Upper lobe of left lung (tissue), 6 donors: ENCODE results near the gene PPL. TPM values are rescaled to one million over a fixed set of nuclear protein-coding genes. Genes with fewer than 3 reads are reported as not detected.

Experiments
- ATAC-seq, 2 donors: fragments of 200-7000 bp; cut with Tn5 transposase; one replicate each; pipeline ENCODE4 v1.9.1; 2022; ENCODE audit warnings: mild to moderate bottlenecking in 2 of 2, moderate library complexity in 2 of 2; ENCODE audit not compliant: low FRiP score in 2 of 2
- DNase-seq, 2 donors: peaks; one replicate each; pipeline ENCODE4 v3.0.0-alpha.2; 2019 to 2020
- H3K27ac ChIP-seq, 4 donors: fragments of 200-600 bp; sonication (generic); one replicate each; pipeline ENCODE4 v1.5.1; 2016 to 2019
- H3K27me3 ChIP-seq, 4 donors: fragments of 200-600 bp; sonication (generic); one replicate each; pipeline ENCODE4 v1.5.1; 2017 to 2019
- H3K36me3 ChIP-seq, 4 donors: fragments of 200-600 bp; sonication (generic); one replicate each; pipeline ENCODE4 v1.5.1; 2016 to 2019
- H3K4me1 ChIP-seq, 4 donors: fragments of 200-600 bp; sonication (generic); one replicate each; pipeline ENCODE4 v1.5.1; 2018 to 2019
- H3K4me3 ChIP-seq, 4 donors: fragments of 200-600 bp; sonication (generic); one replicate each; pipeline ENCODE4 v1.5.1; 2017 to 2019; ENCODE audit warnings: mild to moderate bottlenecking in 2 of 4, moderate library complexity in 1 of 4
- H3K9me3 ChIP-seq, 4 donors: fragments of 200-600 bp; sonication (generic); one replicate each; pipeline ENCODE4 v1.5.1; 2018 to 2019
- EP300 ChIP-seq, 4 donors: sonication (generic); formaldehyde crosslinking; IDR thresholded peaks; one replicate each; pipeline ENCODE4 v1.5.1; 2017; ENCODE audit warnings: antibody characterized with exemption in 4 of 4, control low read depth in 2 of 4
- POLR2A ChIP-seq, 4 donors: fragments of 450-650 bp; IDR thresholded peaks; one replicate each; pipeline ENCODE4 v1.5.1; 2016 to 2017; ENCODE audit warnings: antibody characterized with exemption in 4 of 4, mild to moderate bottlenecking in 2 of 4
- POLR2AphosphoS5 ChIP-seq, 2 donors: sonication (generic); formaldehyde crosslinking; IDR thresholded peaks; one replicate each; pipeline ENCODE4 v1.5.1; 2017; ENCODE audit warnings: antibody characterized with exemption in 2 of 2
- WGBS, 2 donors: methylation state at CpG; one replicate each; pipeline ENCODE4 v1.1.5; 2017 to 2018; 5-methylcytosine and 5-hydroxymethylcytosine counted together
- total RNA-seq, 6 donors: library from RNA; depleted of rRNA in 4 of 6; stranded (reverse); fragments of >200 nt in 4 of 6; gene quantifications; one replicate each; pipeline versions ENCODE4 v1.1.0 to v1.2.1, GENCODE V29; 2016 to 2021
- TF ChIP-seq, protein P1 (sequence below), 6 experiments: fragments of 450-650 bp in 4 of 6; fragments of 200-600 bp in 2 of 6; sonication (generic) in 2 of 6; IDR thresholded peaks; one replicate each; pipeline ENCODE4 v1.5.1; 2016 to 2019; ENCODE audit warnings: antibody characterized with exemption in 6 of 6
- donor health status: DM: no; HTN: no; CAD: no; lungs with moderate emphysema.
- donor health status: DM: no; HTN: yes; CAD: no; lungs with severe emphysema.

The PPL gene
- total RNA-seq, 6 donors from 2014 or later: 72.7 to 156 (median 132) TPM

DNA sequence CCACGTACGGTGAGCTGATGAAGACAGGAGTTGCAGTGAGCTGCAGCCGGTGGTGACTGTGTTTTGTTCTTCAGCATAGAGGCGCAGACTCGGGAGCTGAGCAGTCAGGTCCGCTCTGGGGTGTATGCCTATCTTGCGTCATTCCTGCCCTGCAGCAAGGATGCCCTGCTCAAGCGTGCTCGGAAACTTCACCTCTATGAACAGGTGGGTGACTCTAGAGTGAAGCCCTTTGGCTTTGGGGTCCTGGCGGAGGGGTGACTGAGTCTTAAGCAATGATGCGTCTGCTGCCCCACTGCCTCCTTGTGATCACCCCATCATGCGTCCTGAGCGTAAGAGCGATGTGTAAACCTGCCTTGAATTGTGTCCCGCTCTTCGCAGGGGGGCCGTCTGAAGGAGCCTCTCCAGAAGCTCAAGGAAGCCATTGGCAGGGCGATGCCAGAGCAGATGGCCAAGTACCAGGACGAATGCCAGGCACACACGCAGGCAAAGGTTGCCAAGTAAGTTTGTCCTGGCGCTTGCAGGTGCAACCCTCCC, 66.7 kb downstream of the PPL start:
- DNase-seq: peak in 1 of 2 donors; percentile 71

DNA sequence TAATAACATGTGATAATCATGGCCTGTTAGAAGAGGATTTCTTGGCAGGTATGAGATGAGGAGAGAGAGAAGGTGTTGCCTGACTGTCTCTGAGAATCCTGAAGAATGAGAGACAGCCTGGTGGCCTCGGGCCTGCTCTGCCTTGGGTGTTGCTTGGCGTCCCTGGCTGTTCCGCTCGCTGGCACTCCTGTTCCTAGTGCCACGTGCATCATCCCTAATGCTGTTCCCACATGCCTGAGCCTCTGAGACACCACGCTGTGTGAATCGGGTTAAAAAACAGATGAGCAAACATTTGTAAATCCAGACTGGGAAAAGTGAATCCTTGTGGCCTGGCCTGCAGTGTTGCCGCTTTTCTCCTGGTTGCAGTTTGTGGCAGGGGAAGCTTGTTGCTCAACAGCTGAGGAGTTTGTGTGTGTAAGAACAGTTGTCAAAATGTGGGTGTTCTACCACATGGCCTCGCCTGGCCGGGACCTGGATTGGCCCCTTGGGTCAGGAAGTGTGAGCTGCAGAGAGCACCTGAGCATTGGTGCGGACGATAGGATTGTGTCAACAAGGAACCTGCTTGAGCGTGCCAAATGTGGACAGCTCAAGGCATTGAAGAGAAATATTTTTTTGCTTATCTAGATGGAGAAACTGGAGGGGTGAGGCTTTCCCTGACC, 67.7 kb downstream of the PPL start:
- Histone ChIP-seq H3K27me3 (no peaks in the 10 kb centered on the region), H3K4me3 (no peak overlapping the region), H3K4me1 (peaks cover 1 to 36% (median 23%) of the 10 kb centered on the region in 4 donors), H3K36me3 (peaks cover 3 to 65% (median 54%) of the 10 kb centered on the region in 4 donors), H3K9me3 (no peaks in the 10 kb centered on the region), H3K27ac (peak overlapping the region in 2 of 4 donors; percentile 7 to 56)
- ATAC-seq: peak; percentile 35 to 60
- WGBS, 2 donors: 66 to 83% methylated on average over 13 of the region's 13 CpGs
- no peak for TF ChIP-seq EP300 (IDR thresholded peaks at IDR 0.05)
- TF ChIP-seq, protein P1, sequence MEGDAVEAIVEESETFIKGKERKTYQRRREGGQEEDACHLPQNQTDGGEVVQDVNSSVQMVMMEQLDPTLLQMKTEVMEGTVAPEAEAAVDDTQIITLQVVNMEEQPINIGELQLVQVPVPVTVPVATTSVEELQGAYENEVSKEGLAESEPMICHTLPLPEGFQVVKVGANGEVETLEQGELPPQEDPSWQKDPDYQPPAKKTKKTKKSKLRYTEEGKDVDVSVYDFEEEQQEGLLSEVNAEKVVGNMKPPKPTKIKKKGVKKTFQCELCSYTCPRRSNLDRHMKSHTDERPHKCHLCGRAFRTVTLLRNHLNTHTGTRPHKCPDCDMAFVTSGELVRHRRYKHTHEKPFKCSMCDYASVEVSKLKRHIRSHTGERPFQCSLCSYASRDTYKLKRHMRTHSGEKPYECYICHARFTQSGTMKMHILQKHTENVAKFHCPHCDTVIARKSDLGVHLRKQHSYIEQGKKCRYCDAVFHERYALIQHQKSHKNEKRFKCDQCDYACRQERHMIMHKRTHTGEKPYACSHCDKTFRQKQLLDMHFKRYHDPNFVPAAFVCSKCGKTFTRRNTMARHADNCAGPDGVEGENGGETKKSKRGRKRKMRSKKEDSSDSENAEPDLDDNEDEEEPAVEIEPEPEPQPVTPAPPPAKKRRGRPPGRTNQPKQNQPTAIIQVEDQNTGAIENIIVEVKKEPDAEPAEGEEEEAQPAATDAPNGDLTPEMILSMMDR (IDR thresholded peaks at IDR 0.05): no peak
- TF ChIP-seq POLR2AphosphoS5 (IDR thresholded peaks at IDR 0.05): no peak
- TF ChIP-seq POLR2A (IDR thresholded peaks at IDR 0.05): no peak
- peak in 1 of 2 donors; percentile 65 for DNase-seq

More for the DNA sequence above, 66.7 kb downstream of the PPL start:
- peak; percentile 30 to 72 for ATAC-seq
- Histone ChIP-seq H3K36me3 (peaks cover 11 to 72% (median 61%) of the 10 kb centered on the region in 4 donors), H3K27me3 (no peaks in the 10 kb centered on the region), H3K4me3 (no peak overlapping the region), H3K27ac (peak overlapping the region in 1 of 4 donors; percentile 56), H3K9me3 (no peaks in the 10 kb centered on the region), H3K4me1 (peaks cover 0 to 27% (median 21%) of the 10 kb centered on the region in 4 donors)
- TF ChIP-seq, protein P1 (IDR thresholded peaks at IDR 0.05): no peak
- TF ChIP-seq POLR2AphosphoS5 (IDR thresholded peaks at IDR 0.05) (no peak), EP300 (IDR thresholded peaks at IDR 0.05) (no peak), POLR2A (IDR thresholded peaks at IDR 0.05) (no peak)
- WGBS, 2 donors: 77 to 79% methylated on average over 15 to 21 of the region's 21 CpGs

GRCh38 chr16:4868535-4868934, 68.4 kb downstream of the PPL start:
- peaks cover 2 to 42% (median 25%) of the 10 kb centered on the region in 4 donors for H3K4me1 ChIP-seq
- H3K36me3 ChIP-seq: peaks cover 0 to 62% (median 47%) of the 10 kb centered on the region in 4 donors
- no peak for TF ChIP-seq POLR2A (IDR thresholded peaks at IDR 0.05)
- TF ChIP-seq EP300 (IDR thresholded peaks at IDR 0.05): no peak
- no peak for TF ChIP-seq POLR2AphosphoS5 (IDR thresholded peaks at IDR 0.05)
- TF ChIP-seq, protein P1 (IDR thresholded peaks at IDR 0.05): no peak
- no peak overlapping the region for H3K4me3 ChIP-seq
- no peak for DNase-seq
- H3K27ac ChIP-seq: no peak overlapping the region
- no peaks in the 10 kb centered on the region for H3K27me3 ChIP-seq
- no peaks in the 10 kb centered on the region for H3K9me3 ChIP-seq
- no peak for ATAC-seq
- 92 to 97% methylated on average over 7 of the region's 7 CpGs for WGBS, 2 donors

- H3K27ac ChIP-seq: no peak overlapping the region
- WGBS, 2 donors: 86 to 92% methylated on average over 5 of the region's 5 CpGs
- peaks cover 0 to 62% (median 42%) of the 10 kb centered on the region in 4 donors for H3K36me3 ChIP-seq
Observed at GRCh38 chr16:4868026-4868425, 68.9 kb downstream of the PPL start.

More at GRCh38 chr16:4868026-4868425, 68.9 kb downstream of the PPL start:
- Histone ChIP-seq H3K4me3 (no peak overlapping the region), H3K9me3 (no peaks in the 10 kb centered on the region), H3K27me3 (no peaks in the 10 kb centered on the region), H3K4me1 (peaks cover 2 to 45% (median 25%) of the 10 kb centered on the region in 4 donors)
- no peak for ATAC-seq
- no peak for DNase-seq
- TF ChIP-seq POLR2AphosphoS5 (IDR thresholded peaks at IDR 0.05): no peak
- TF ChIP-seq POLR2A (IDR thresholded peaks at IDR 0.05): no peak
- TF ChIP-seq, protein P1 (IDR thresholded peaks at IDR 0.05): no peak
- no peak for TF ChIP-seq EP300 (IDR thresholded peaks at IDR 0.05)
